Measurements from ENCODE around the gene BORCS5. TPM values are rescaled to one million over a fixed set of nuclear protein-coding genes. Genes with fewer than 3 reads are reported as not detected.

Gene BORCS5
- total and polyA plus RNA-seq, 2 experiments from 2014 or later = 11.3 to 12.6 TPM

GRCh38 chr12:12405882-12406281 lies 49.0 kb downstream of the BORCS5 start (continued):
- no peak for TF ChIP-seq ZNF462 (CRISPR knock-in tag; IDR thresholded peaks at IDR 0.05)
- no peak for TF ChIP-seq CREB1 (CRISPR knock-in tag; IDR thresholded peaks at IDR 0.05; ENCODE audit: low read depth)

- no peak overlapping the region for H3K4me3 ChIP-seq
- no peaks in the 10 kb centered on the region for H3K79me2 ChIP-seq (replicated peaks; ENCODE audit: insufficient read depth)
- no peak for DNase-seq (ENCODE audit: low spot score)
- H3K27ac Mint-ChIP-seq = peak overlapping the region; percentile 55; the same call in 1 of the 2 replicates
- peaks cover 2% of the 10 kb centered on the region for H3K27me3 Mint-ChIP-seq (ENCODE audit: insufficient read depth, low read depth, poor library complexity)
- peaks cover 9% of the 10 kb centered on the region; the same call in 1 of the 3 replicates for H3K4me1 Mint-ChIP-seq
- no peak overlapping the region for H3K27ac ChIP-seq (ENCODE audit: low read depth)
- H3K9me2 ChIP-seq (ENCODE audit: insufficient read depth) = no peaks in the 10 kb centered on the region
- H3K4me3 Mint-ChIP-seq = no peak overlapping the region
- peaks cover 13% of the 10 kb centered on the region for H3K36me3 Mint-ChIP-seq (ENCODE audit: low read depth)
- H2AFZ ChIP-seq = no peak overlapping the region
- no peaks in the 10 kb centered on the region for H3F3A ChIP-seq (replicated peaks; ENCODE audit: low read depth)
- ATAC-seq = no peak
- no peaks in the 10 kb centered on the region; the same call in 1 of the 2 replicates for H3K4me1 ChIP-seq (ENCODE audit: insufficient read depth)
- H3K4me2 ChIP-seq = no peak overlapping the region
- no peaks in the 10 kb centered on the region for H3K36me3 ChIP-seq (ENCODE audit: insufficient read depth)
- H3K27me3 ChIP-seq (ENCODE audit: insufficient read depth) = no peaks in the 10 kb centered on the region
- peaks cover 7% of the 10 kb centered on the region; the same call in 2 of the 3 replicates for H3K9me3 Mint-ChIP-seq
- no peaks in the 10 kb centered on the region for H4K20me1 ChIP-seq (replicated peaks; ENCODE audit: insufficient read depth)
- no peak for TF ChIP-seq EZH2phosphoT487 (IDR thresholded peaks at IDR 0.05; ENCODE audit: unreplicated experiment)
- no peak for TF ChIP-seq ZNF331 (CRISPR knock-in tag; IDR thresholded peaks at IDR 0.05; ENCODE audit: low read depth)
- no peak for TF ChIP-seq ZNF462 (CRISPR knock-in tag; IDR thresholded peaks at IDR 0.05)
- no peak for TF ChIP-seq ZNF114 (CRISPR knock-in tag; IDR thresholded peaks at IDR 0.05)
- no peak for TF ChIP-seq NANOG (IDR thresholded peaks at IDR 0.05; ENCODE audit: borderline replicate concordance)
- TF ChIP-seq CTCF (conservative IDR thresholded peaks at IDR 0.05; ENCODE audit: low read depth in 2 of 2) = no peak
- TF ChIP-seq STAT1 (IDR thresholded peaks at IDR 0.05; ENCODE audit: unreplicated experiment) = no peak
Measured at GRCh38 chr12:12406762-12407161, 49.9 kb downstream of the BORCS5 start.
